K562 (cell line): ENCODE measurements around the gene LRRC41.

Experiments used
- ARID2 ChIP-seq: fragments of 450-650 bp; IDR thresholded peaks from 2 replicates; pipeline ENCODE4 v1.6.1; 2017; ENCODE audit warnings: antibody characterized with exemption, mild to moderate bottlenecking
- NBN ChIP-seq: fragments of 450-650 bp; IDR thresholded peaks from 2 replicates; pipeline ENCODE4 v1.6.1; 2016; ENCODE audit warnings: low read depth, mild to moderate bottlenecking
- RAD21 ChIP-seq, 2 experiments: fragments of 250-450 bp in 1 of 2; fragments of 450-650 bp in 1 of 2; sonication (Bioruptor Pico) in 1 of 2; formaldehyde crosslinking in 1 of 2; IDR thresholded peaks in 1 of 2; conservative IDR thresholded peaks in 1 of 2; 2 replicates each; pipeline versions ENCODE4 v1.4.0 to v1.8.0; 2020 to 2022; ENCODE audit warnings: mild to moderate bottlenecking in 2 of 2, moderate library complexity in 1 of 2
- TFAP4 ChIP-seq: sonication (generic); formaldehyde crosslinking; IDR thresholded peaks from 2 replicates; pipeline ENCODE4 v1.8.0; 2022; ENCODE audit warnings: missing genetic modification reagents, mild to moderate bottlenecking, moderate library complexity, borderline replicate concordance
- ZBTB49 ChIP-seq: sonication (generic); formaldehyde crosslinking; IDR thresholded peaks from 2 replicates; pipeline ENCODE4 v1.8.0; 2022; ENCODE audit warnings: missing genetic modification reagents, mild to moderate bottlenecking, borderline replicate concordance
- ZC3H11A ChIP-seq: IDR thresholded peaks from 2 replicates; pipeline ENCODE4 v1.6.1; 2012; ENCODE audit warnings: low read depth, low read length, improper control_type of control experiment
- ZNF121 ChIP-seq: sonication (generic); formaldehyde crosslinking; conservative IDR thresholded peaks from 2 replicates; pipeline ENCODE4 v1.8.0; 2022; ENCODE audit warnings: missing genetic modification reagents
- ZNF324 ChIP-seq: fragments of 250-450 bp; sonication (Bioruptor Pico); IDR thresholded peaks from 2 replicates; pipeline ENCODE4 v1.4.0; 2020; ENCODE audit warnings: mild to moderate bottlenecking

GRCh38 chr1:46345281-46345680 is 41.9 kb upstream of the LRRC41 start:
- TF ChIP-seq ZC3H11A (no peak), TFAP4 (CRISPR knock-in tag) (no peak), ZBTB49 (CRISPR knock-in tag) (no peak), ARID2 (no peak), RAD21 (CRISPR knock-in tag; conservative IDR thresholded peaks at IDR 0.05 in 1 of 2, IDR thresholded peaks at IDR 0.05 in 1 of 2) (no peak), ZNF121 (CRISPR knock-in tag) (no peak), ZNF324 (CRISPR knock-in tag) (no peak), NBN (no peak)
